Measurements from ENCODE around the gene GNAQ. TPM values are rescaled to one million over a fixed set of nuclear protein-coding genes. Genes with fewer than 3 reads are reported as not detected.

Gene GNAQ
- total and polyA plus RNA-seq, 4 donors: 6.8 to 19.6 (median 12.6) TPM

DNA sequence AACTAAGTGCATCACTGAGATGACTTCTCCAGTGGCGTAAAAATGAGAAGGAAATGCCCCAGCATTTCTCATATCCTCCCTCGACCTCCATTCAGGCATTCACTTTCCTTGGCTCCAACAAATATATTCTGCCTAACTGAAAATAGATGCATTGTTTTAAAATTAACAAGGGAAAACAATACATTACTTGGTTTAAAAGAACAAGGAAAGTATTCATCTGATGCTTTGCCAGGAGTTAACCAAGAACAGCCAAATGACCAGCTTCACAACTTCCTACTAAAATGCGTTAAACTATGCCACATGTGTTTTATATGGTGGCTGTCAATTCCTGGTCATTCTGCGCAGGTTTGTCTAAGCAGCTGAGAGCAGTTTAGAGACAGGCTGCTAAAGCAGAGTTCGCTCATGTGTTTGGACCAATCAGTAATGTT lies 121.4 kb downstream of the GNAQ start (continued):
- TF ChIP-seq, protein P1, sequence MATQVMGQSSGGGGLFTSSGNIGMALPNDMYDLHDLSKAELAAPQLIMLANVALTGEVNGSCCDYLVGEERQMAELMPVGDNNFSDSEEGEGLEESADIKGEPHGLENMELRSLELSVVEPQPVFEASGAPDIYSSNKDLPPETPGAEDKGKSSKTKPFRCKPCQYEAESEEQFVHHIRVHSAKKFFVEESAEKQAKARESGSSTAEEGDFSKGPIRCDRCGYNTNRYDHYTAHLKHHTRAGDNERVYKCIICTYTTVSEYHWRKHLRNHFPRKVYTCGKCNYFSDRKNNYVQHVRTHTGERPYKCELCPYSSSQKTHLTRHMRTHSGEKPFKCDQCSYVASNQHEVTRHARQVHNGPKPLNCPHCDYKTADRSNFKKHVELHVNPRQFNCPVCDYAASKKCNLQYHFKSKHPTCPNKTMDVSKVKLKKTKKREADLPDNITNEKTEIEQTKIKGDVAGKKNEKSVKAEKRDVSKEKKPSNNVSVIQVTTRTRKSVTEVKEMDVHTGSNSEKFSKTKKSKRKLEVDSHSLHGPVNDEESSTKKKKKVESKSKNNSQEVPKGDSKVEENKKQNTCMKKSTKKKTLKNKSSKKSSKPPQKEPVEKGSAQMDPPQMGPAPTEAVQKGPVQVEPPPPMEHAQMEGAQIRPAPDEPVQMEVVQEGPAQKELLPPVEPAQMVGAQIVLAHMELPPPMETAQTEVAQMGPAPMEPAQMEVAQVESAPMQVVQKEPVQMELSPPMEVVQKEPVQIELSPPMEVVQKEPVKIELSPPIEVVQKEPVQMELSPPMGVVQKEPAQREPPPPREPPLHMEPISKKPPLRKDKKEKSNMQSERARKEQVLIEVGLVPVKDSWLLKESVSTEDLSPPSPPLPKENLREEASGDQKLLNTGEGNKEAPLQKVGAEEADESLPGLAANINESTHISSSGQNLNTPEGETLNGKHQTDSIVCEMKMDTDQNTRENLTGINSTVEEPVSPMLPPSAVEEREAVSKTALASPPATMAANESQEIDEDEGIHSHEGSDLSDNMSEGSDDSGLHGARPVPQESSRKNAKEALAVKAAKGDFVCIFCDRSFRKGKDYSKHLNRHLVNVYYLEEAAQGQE (IDR thresholded peaks at IDR 0.05): no peak
- no peak for TF ChIP-seq ATF3 (IDR thresholded peaks at IDR 0.05)
- no peak for TF ChIP-seq SP1 (IDR thresholded peaks at IDR 0.05)
- TF ChIP-seq YY1 (IDR thresholded peaks at IDR 0.05): no peak
- no peak for TF ChIP-seq HNF4G (IDR thresholded peaks at IDR 0.05)

DNA sequence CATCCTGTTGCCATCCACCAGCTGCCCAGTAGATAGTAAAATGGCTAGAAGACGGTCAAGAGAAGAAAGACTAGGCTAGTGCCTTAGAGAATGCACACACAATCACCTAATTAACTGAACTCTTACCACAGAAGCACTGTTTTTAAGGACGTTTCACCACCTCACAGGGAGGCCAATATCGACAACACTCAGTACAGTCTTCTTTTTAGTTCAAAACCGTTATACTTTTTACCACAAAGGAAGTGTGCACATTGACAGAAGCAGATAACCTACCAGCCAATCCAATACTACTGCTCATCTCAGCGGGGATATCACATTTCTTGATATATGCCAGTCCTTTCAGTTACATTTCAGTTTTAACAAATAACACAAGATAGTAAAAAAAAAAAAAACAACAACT lies 122.3 kb downstream of the GNAQ start:
- H3K36me3 ChIP-seq (ENCODE audit: control insufficient read depth in 4 of 4, insufficient read depth in 3 of 4, low read depth in 1 of 4, low read length in 3 of 4): no peaks in the 10 kb centered on the region
- no peaks in the 10 kb centered on the region for H3K9me3 ChIP-seq (ENCODE audit: control insufficient read depth in 4 of 4, low read length in 3 of 4)
- no peak overlapping the region for H3K27ac ChIP-seq (ENCODE audit: low read depth in 1 of 2, low read length in 2 of 2)
- DNase-seq (ENCODE audit: low spot score): no peak
- no peak overlapping the region for H3K4me3 ChIP-seq (ENCODE audit: low read depth in 1 of 3, low read length in 3 of 3)
- H3K27me3 ChIP-seq (ENCODE audit: control insufficient read depth in 4 of 4, insufficient read depth in 4 of 4, low read length in 3 of 4): no peaks in the 10 kb centered on the region
- 80% methylated on average over 5 of the region's 5 CpGs for WGBS
- H3K4me1 ChIP-seq (ENCODE audit: control insufficient read depth in 4 of 4, insufficient read depth in 4 of 4, low read length in 3 of 4): peaks cover 0 to 12% (median 5%) of the 10 kb centered on the region in 4 donors
- TF ChIP-seq, protein P2, sequence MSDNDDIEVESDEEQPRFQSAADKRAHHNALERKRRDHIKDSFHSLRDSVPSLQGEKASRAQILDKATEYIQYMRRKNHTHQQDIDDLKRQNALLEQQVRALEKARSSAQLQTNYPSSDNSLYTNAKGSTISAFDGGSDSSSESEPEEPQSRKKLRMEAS (IDR thresholded peaks at IDR 0.05): no peak
- TF ChIP-seq, protein P1 (IDR thresholded peaks at IDR 0.05): no peak
- H3K9ac ChIP-seq (ENCODE audit: low read depth in 1 of 2, low read length in 2 of 2): no peak overlapping the region

- Histone ChIP-seq H3K4me1 (ENCODE audit: control insufficient read depth in 4 of 4, insufficient read depth in 4 of 4, low read length in 3 of 4) (peaks cover 0 to 12% (median 5%) of the 10 kb centered on the region in 4 donors), H3K27ac (ENCODE audit: low read depth in 1 of 2, low read length in 2 of 2) (no peak overlapping the region)
- whole genome bisulfite sequencing: 96% methylated on average over 2 of the region's 2 CpGs
- no peak for TF ChIP-seq SP1 (IDR thresholded peaks at IDR 0.05)
- no peak for TF ChIP-seq ZBTB33 (IDR thresholded peaks at IDR 0.05)
- no peak for TF ChIP-seq HNF4A (conservative IDR thresholded peaks at IDR 0.05)
- TF ChIP-seq JUND (IDR thresholded peaks at IDR 0.05): no peak
- TF ChIP-seq, protein P2 (IDR thresholded peaks at IDR 0.05): no peak
- TF ChIP-seq RXRA (IDR thresholded peaks at IDR 0.05): no peak
- TF ChIP-seq RAD21 (IDR thresholded peaks at IDR 0.05): no peak
- TF ChIP-seq TAF1 (conservative IDR thresholded peaks at IDR 0.05): no peak
- no peak for TF ChIP-seq HNF4G (IDR thresholded peaks at IDR 0.05)
- no peak for TF ChIP-seq FOXA2 (IDR thresholded peaks at IDR 0.05)
- TF ChIP-seq NR2F2 (IDR thresholded peaks at IDR 0.05): no peak
- TF ChIP-seq, protein P1 (IDR thresholded peaks at IDR 0.05): no peak
- TF ChIP-seq FOXA1 (IDR thresholded peaks at IDR 0.05): no peak
- TF ChIP-seq EGR1 (IDR thresholded peaks at IDR 0.05; ENCODE audit: low read depth in 2 of 2): no peak
- no peak for TF ChIP-seq GABPA (IDR thresholded peaks at IDR 0.05 in 1 of 2, conservative IDR thresholded peaks at IDR 0.05 in 1 of 2)
These were observed 123.3 kb downstream of the GNAQ start for GRCh38 chr9:77908293-77908692.

More at GRCh38 chr9:77908293-77908692, 123.3 kb downstream of the GNAQ start:
- no peak for DNase-seq (ENCODE audit: low spot score)
- Histone ChIP-seq H3K36me3 (ENCODE audit: control insufficient read depth in 4 of 4, insufficient read depth in 3 of 4, low read depth in 1 of 4, low read length in 3 of 4) (no peaks in the 10 kb centered on the region), H3K27me3 (ENCODE audit: control insufficient read depth in 4 of 4, insufficient read depth in 4 of 4, low read length in 3 of 4) (no peaks in the 10 kb centered on the region), H3K4me3 (ENCODE audit: low read depth in 1 of 3, low read length in 3 of 3) (no peak overlapping the region), H3K9ac (ENCODE audit: low read depth in 1 of 2, low read length in 2 of 2) (no peak overlapping the region), H3K9me3 (ENCODE audit: control insufficient read depth in 4 of 4, low read length in 3 of 4) (no peaks in the 10 kb centered on the region)
